ENCODE data around the gene SOX21. TPM values are rescaled to one million over a fixed set of nuclear protein-coding genes. Genes with fewer than 3 reads are reported as not detected.

The SOX21 gene
- total RNA-seq, 2 experiments from 2014 or later: not detected

DNA sequence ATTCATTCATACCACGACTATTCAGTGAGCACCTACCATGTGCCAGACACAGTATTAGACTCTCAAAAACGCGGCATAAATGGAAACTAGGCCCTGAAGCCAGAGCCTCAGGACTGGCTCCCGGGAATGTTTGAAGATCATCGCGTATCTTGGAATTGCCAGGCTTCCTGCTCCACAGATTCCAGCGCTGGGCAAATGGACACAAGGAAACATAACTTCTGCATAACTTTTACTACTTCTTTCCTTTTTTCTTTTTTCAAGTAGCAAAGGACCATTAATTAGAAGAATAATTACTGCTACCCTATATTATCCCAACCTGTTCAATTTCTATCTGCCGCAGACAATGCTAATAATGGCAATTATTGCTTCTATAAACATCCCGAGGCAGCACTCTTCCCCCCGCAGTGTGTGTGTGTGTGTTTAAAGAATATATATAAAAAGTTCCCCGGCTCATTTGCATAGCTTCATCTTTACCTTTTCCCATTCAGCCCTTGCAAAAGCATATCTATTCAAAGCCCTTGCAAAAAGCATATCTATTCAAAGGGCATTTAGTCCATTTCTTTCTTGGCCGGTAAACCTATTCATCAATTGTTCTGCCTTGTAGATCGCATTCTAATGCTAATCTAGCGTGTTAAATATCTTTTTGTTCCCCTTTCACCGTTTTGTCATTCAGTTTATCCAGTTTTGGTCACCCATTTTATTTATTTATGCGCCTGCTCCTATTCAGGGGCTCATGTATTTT, 6.1 kb downstream of the SOX21 start:
- peaks cover 23 to 55% of the 10 kb centered on the region in 2 experiments for H3K9me3 ChIP-seq (ENCODE audit: control insufficient read depth in 1 of 2, insufficient read depth in 1 of 2, low read length in 2 of 2)
- Mint-ChIP-seq H3K36me3 (ENCODE audit: low read depth) (peaks cover 4% of the 10 kb centered on the region), H3K9me3 (peaks cover 4% of the 10 kb centered on the region), H3K4me1 (ENCODE audit: low read depth) (peaks cover 37% of the 10 kb centered on the region), H3K27ac (no peak overlapping the region), H3K27me3 (peaks cover 94% of the 10 kb centered on the region), H3K4me3 (no peak overlapping the region)
- CTCF ChIA-PET: no interaction called here
- H3K4me1 ChIP-seq (ENCODE audit: insufficient read depth, low read length): peaks cover 22% of the 10 kb centered on the region
- intact Hi-C loops (cut with DNase I, micrococcal nuclease): no loop called here
- DNase-seq: no peak
- H3K4me3 ChIP-seq (ENCODE audit: low read length): no peak overlapping the region
- TF ChIP-seq, protein P1, sequence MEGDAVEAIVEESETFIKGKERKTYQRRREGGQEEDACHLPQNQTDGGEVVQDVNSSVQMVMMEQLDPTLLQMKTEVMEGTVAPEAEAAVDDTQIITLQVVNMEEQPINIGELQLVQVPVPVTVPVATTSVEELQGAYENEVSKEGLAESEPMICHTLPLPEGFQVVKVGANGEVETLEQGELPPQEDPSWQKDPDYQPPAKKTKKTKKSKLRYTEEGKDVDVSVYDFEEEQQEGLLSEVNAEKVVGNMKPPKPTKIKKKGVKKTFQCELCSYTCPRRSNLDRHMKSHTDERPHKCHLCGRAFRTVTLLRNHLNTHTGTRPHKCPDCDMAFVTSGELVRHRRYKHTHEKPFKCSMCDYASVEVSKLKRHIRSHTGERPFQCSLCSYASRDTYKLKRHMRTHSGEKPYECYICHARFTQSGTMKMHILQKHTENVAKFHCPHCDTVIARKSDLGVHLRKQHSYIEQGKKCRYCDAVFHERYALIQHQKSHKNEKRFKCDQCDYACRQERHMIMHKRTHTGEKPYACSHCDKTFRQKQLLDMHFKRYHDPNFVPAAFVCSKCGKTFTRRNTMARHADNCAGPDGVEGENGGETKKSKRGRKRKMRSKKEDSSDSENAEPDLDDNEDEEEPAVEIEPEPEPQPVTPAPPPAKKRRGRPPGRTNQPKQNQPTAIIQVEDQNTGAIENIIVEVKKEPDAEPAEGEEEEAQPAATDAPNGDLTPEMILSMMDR (IDR thresholded peaks at IDR 0.05): no peak
- no peak for ATAC-seq (ENCODE audit: poor library complexity)
- POLR2A ChIA-PET: no interaction called here
- H3K27ac ChIP-seq (ENCODE audit: low read depth in 1 of 2, low read length in 2 of 2): no peak overlapping the region
- H3K27me3 ChIP-seq (ENCODE audit: control insufficient read depth in 1 of 2, insufficient read depth in 2 of 2, low read length in 2 of 2): peaks cover 86 to 95% of the 10 kb centered on the region in 2 experiments
- H3K36me3 ChIP-seq (ENCODE audit: insufficient read depth, low read length): no peaks in the 10 kb centered on the region

GRCh38 chr13:94705081-94706030, 7.0 kb downstream of the SOX21 start:
- peaks cover 4% of the 10 kb centered on the region for H3K36me3 Mint-ChIP-seq (ENCODE audit: low read depth)
- Histone ChIP-seq H3K27me3 (ENCODE audit: control insufficient read depth in 1 of 2, insufficient read depth in 2 of 2, low read length in 2 of 2) (peaks cover 89 to 96% of the 10 kb centered on the region in 2 experiments), H3K36me3 (ENCODE audit: insufficient read depth, low read length) (no peaks in the 10 kb centered on the region), H3K4me3 (ENCODE audit: low read length) (no peak overlapping the region), H3K27ac (ENCODE audit: low read depth in 1 of 2, low read length in 2 of 2) (no peak overlapping the region), H3K9me3 (ENCODE audit: control insufficient read depth in 1 of 2, insufficient read depth in 1 of 2, low read length in 2 of 2) (peaks cover 22 to 57% of the 10 kb centered on the region in 2 experiments), H3K4me1 (ENCODE audit: insufficient read depth, low read length) (peaks cover 18% of the 10 kb centered on the region)
- no peak overlapping the region for H3K4me3 Mint-ChIP-seq
- peaks cover 4% of the 10 kb centered on the region for H3K9me3 Mint-ChIP-seq
- ChIA-PET CTCF (no interaction called here), POLR2A (no interaction called here)
- ATAC-seq (ENCODE audit: poor library complexity) (no peak), DNase-seq (no peak)
- peaks cover 95% of the 10 kb centered on the region for H3K27me3 Mint-ChIP-seq
- intact Hi-C loops (cut with DNase I, micrococcal nuclease): no loop called here
- H3K4me1 Mint-ChIP-seq (ENCODE audit: low read depth): peaks cover 31% of the 10 kb centered on the region
- TF ChIP-seq, protein P1 (IDR thresholded peaks at IDR 0.05): no peak
- no peak overlapping the region for H3K27ac Mint-ChIP-seq

DNA sequence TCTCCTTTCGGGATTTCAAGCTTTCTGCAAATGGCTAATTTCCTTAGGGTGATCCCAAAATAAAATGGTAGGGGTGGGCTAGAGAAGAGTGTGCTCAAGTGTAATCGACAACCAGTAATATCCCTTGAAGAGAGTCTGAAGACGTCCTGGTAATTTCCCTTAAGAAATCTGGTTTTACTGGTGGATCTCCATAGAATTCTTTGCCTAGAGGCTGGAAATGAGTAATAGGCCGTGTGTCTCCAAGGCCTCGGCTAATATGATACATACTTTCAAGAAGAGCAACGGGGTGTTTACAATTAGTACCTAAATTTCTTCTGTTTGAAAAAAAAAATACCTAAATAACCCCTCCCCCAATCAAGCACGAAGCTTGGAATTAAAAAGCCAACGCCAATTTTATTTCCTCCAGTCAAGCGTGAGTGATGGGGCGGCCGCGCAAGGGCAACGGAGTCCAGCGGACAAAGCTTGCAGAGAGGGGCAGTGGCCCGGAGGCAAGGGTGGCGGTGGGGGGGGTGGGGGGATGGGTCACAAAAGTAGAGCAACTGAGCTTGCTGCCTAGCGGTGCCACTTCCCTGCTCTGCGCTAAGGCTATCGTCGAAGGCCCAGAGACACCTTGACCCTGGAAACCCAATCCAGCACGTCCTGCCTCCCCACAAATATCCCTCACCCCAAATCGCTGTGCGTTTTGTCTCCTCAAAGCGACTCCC, 7.8 kb downstream of the SOX21 start:
- Histone ChIP-seq H3K36me3 (ENCODE audit: insufficient read depth, low read length) (no peaks in the 10 kb centered on the region), H3K4me3 (ENCODE audit: low read length) (no peak overlapping the region), H3K27me3 (ENCODE audit: control insufficient read depth in 1 of 2, insufficient read depth in 2 of 2, low read length in 2 of 2) (peaks cover 95 to 96% of the 10 kb centered on the region in 2 experiments), H3K9me3 (ENCODE audit: control insufficient read depth in 1 of 2, insufficient read depth in 1 of 2, low read length in 2 of 2) (peaks cover 14 to 57% of the 10 kb centered on the region in 2 experiments), H3K27ac (ENCODE audit: low read depth in 1 of 2, low read length in 2 of 2) (no peak overlapping the region), H3K4me1 (ENCODE audit: insufficient read depth, low read length) (peaks cover 18% of the 10 kb centered on the region)
- TF ChIP-seq, protein P1 (IDR thresholded peaks at IDR 0.05): no peak
- DNase-seq (no peak), ATAC-seq (ENCODE audit: poor library complexity) (no peak)
- Mint-ChIP-seq H3K27me3 (peaks cover 95% of the 10 kb centered on the region), H3K4me3 (no peak overlapping the region), H3K9me3 (peaks cover 4% of the 10 kb centered on the region), H3K27ac (no peak overlapping the region), H3K4me1 (ENCODE audit: low read depth) (peaks cover 27% of the 10 kb centered on the region), H3K36me3 (ENCODE audit: low read depth) (peaks cover 4% of the 10 kb centered on the region)
- intact Hi-C loops (cut with DNase I, micrococcal nuclease): no loop called here
- POLR2A ChIA-PET: no interaction called here
- CTCF ChIA-PET: no interaction called here
